T-helper 1 cell treated with Interleukin-12 subunit alpha and Interleukin-12 subunit beta and Interleukin-4 antibody, amounts not matched to agents 30 ng/mL and 1 ng/mL, for 36 hours (primary cell): ENCODE results near the gene ANO9. TPM values are rescaled to one million over a fixed set of nuclear protein-coding genes. Genes with fewer than 3 reads are reported as not detected.

Experiments
- intact Hi-C: fragments of 100-400 bp; cut with micrococcal nuclease; formaldehyde crosslinking; loops from one replicate; pipeline ENCODE4 v1.15.1; 2024
- total RNA-seq: library from RNA; stranded (reverse); gene quantifications from 2 replicates; pipeline ENCODE4 v1.2.3, GENCODE V29; 2022

Gene ANO9
- total RNA-seq, 1 donor from 2014 or later, result 77.6 TPM

GRCh38 chr11:452916-453527, 11.2 kb upstream of the ANO9 start:
- intact Hi-C loops, result loop anchor here (5.0 kb wide), 2 partner anchors 201 to 354 kb away; partner anchors contain the start of genes PIDD1 and RPLP2

- intact Hi-C loops, result loop anchor here (5.0 kb wide), 2 partner anchors 200 to 355 kb away; partner anchors contain the start of genes PIDD1 and RPLP2
These were observed 10.5 kb upstream of the ANO9 start for GRCh38 chr11:452203-452744.

GRCh38 chr11:451738-452137, 9.9 kb upstream of the ANO9 start:
- intact Hi-C loops, result loop anchor here (5.0 kb wide), 2 partner anchors 199 to 356 kb away; partner anchors contain the start of genes PIDD1 and RPLP2

GRCh38 chr11:450809-451451, 9.1 kb upstream of the ANO9 start:
- intact Hi-C loops, result loop anchor here (1.0 to 5.0 kb wide), 5 partner anchors 182 to 356 kb away; partner anchors contain the start of genes BET1L, DEAF1, PIDD1 and RIC8A

- intact Hi-C loops, result loop anchor here (1.0 to 5.0 kb wide), 7 partner anchors 93 to 357 kb away; partner anchors contain the start of genes BET1L, DEAF1, PIDD1 and RIC8A
These were observed 8.3 kb upstream of the ANO9 start, which contains the start of gene PTDSS2 for GRCh38 chr11:449889-450808. TSS of gene PTDSS2 (plus strand) at chr11:450279. CDS start at chr11:450456, 177 bp downstream.

- intact Hi-C loops, result loop anchor here (1.0 to 5.0 kb wide), 7 partner anchors 33 to 212 kb away; partner anchors contain the start of genes PSMD13, RNH1 and SIRT3
These were observed 6.3 kb upstream of the ANO9 start for GRCh38 chr11:447923-448731.

GRCh38 chr11:446891-447290, 5.1 kb upstream of the ANO9 start:
- intact Hi-C loops, result loop anchor here (5.0 kb wide), 1 partner anchor 90 kb away; no protein-coding TSS in a partner anchor

- intact Hi-C loops, result loop anchor here (5.0 kb wide), 1 partner anchor 89 kb away; no protein-coding TSS in a partner anchor
These were observed 4.2 kb upstream of the ANO9 start for GRCh38 chr11:445765-446588.

- intact Hi-C loops, result loop anchor here (5.0 kb wide), 1 partner anchor 87 kb away; no protein-coding TSS in a partner anchor
These were observed 2.8 kb upstream of the ANO9 start for GRCh38 chr11:444396-445144.

- intact Hi-C loops, result no loop called here
These were observed 1.9 kb upstream of the ANO9 start for GRCh38 chr11:443542-444199.

- intact Hi-C loops, result no loop called here
These were observed 835 bp upstream of the ANO9 start for GRCh38 chr11:442611-443081.

GRCh38 chr11:441043-441417, 781 bp downstream of the ANO9 start:
- intact Hi-C loops, result no loop called here

- intact Hi-C loops, result no loop called here
These were observed 1.5 kb downstream of the ANO9 start for GRCh38 chr11:440065-441042.

GRCh38 chr11:439315-440064, 2.3 kb downstream of the ANO9 start:
- intact Hi-C loops, result no loop called here

- intact Hi-C loops, result no loop called here
These were observed 3.5 kb downstream of the ANO9 start for GRCh38 chr11:438101-438844.
